ENCODE measurements around the gene ARL6IP1. TPM values are rescaled to one million over a fixed set of nuclear protein-coding genes. Genes with fewer than 3 reads are reported as not detected.

The ARL6IP1 gene
- total and polyA plus RNA-seq, 2 of the 13 experiments (the other 11 are each of a cell fraction or from before 2014, with no cell fraction given): 263 to 373 TPM

DNA sequence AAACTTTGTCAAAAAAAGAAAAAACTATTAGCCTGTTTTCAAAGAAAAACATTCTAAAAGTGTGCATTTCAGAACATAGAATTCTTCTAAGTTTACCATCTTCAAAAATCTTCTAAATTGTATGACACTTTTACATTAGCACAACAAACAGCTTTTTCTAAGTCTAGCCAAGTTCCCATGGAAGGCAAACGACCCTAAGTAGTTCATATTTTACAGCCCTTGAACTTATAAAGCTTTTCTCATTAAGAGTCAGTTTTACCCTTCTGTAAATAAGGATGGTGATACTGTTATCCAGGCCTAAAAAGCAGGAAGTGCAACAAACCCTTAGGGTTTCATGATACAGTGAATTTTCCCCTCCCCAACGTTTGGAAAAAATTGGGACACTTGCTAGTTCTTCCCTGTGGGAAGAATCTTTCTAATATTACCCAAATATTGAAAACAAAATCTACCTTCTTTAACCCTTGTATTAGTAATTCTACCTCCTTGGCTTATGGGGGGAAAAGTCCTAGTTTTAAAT is 4.0 kb upstream of the ARL6IP1 start (continued):
- TF ChIP-seq, protein P1, sequence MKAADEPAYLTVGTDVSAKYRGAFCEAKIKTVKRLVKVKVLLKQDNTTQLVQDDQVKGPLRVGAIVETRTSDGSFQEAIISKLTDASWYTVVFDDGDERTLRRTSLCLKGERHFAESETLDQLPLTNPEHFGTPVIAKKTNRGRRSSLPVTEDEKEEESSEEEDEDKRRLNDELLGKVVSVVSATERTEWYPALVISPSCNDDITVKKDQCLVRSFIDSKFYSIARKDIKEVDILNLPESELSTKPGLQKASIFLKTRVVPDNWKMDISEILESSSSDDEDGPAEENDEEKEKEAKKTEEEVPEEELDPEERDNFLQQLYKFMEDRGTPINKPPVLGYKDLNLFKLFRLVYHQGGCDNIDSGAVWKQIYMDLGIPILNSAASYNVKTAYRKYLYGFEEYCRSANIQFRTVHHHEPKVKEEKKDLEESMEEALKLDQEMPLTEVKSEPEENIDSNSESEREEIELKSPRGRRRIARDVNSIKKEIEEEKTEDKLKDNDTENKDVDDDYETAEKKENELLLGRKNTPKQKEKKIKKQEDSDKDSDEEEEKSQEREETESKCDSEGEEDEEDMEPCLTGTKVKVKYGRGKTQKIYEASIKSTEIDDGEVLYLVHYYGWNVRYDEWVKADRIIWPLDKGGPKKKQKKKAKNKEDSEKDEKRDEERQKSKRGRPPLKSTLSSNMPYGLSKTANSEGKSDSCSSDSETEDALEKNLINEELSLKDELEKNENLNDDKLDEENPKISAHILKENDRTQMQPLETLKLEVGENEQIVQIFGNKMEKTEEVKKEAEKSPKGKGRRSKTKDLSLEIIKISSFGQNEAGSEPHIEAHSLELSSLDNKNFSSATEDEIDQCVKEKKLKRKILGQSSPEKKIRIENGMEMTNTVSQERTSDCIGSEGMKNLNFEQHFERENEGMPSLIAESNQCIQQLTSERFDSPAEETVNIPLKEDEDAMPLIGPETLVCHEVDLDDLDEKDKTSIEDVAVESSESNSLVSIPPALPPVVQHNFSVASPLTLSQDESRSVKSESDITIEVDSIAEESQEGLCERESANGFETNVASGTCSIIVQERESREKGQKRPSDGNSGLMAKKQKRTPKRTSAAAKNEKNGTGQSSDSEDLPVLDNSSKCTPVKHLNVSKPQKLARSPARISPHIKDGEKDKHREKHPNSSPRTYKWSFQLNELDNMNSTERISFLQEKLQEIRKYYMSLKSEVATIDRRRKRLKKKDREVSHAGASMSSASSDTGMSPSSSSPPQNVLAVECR (CRISPR knock-in tag; IDR thresholded peaks at IDR 0.05; ENCODE audit: borderline replicate concordance): no peak
- TF ChIP-seq RBM39 (IDR thresholded peaks at IDR 0.05; ENCODE audit: low read depth, low read length, poor library complexity, severe bottlenecking) (no peak), ZNF644 (CRISPR knock-in tag; IDR thresholded peaks at IDR 0.05; ENCODE audit: low read depth) (no peak), ZNF83 (CRISPR knock-in tag; IDR thresholded peaks at IDR 0.05; ENCODE audit: borderline replicate concordance) (no peak), SCMH1 (CRISPR knock-in tag; IDR thresholded peaks at IDR 0.05; ENCODE audit: borderline replicate concordance) (no peak)
- TF ChIP-seq, protein P2, sequence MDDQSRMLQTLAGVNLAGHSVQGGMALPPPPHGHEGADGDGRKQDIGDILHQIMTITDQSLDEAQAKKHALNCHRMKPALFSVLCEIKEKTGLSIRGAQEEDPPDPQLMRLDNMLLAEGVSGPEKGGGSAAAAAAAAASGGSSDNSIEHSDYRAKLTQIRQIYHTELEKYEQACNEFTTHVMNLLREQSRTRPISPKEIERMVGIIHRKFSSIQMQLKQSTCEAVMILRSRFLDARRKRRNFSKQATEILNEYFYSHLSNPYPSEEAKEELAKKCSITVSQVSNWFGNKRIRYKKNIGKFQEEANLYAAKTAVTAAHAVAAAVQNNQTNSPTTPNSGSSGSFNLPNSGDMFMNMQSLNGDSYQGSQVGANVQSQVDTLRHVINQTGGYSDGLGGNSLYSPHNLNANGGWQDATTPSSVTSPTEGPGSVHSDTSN (CRISPR knock-in tag; IDR thresholded peaks at IDR 0.05; ENCODE audit: borderline replicate concordance): no peak

DNA sequence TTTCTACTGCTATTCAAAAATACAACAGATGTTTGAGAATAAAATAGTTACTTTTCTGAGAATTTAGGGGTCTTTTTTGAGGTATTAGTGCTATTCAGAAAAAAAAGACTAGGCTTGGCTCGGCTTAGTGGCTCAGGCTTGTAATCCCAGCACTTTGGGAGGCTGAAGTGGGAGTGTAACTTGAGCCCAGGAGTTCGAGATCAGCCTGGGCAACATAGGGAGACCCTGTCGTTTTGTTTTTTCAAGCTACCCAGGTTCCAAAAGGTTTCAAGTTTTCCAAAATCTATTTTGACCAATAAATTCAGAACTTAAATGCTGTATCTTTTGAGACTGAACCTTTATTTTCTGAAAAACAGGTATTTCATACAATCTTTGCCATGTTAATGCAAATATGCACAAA is 3.2 kb upstream of the ARL6IP1 start:
- no peak overlapping the region for H3K4me3 ChIP-seq (replicated peaks in 1 of 3; ENCODE audit: insufficient read depth in 1 of 3, low read depth in 2 of 3, low read length in 3 of 3)
- no peaks in the 10 kb centered on the region; a peak in 1 of 5 replicates for H3K27me3 ChIP-seq (ENCODE audit: control insufficient read depth in 1 of 2, insufficient read depth in 2 of 2, low read length in 2 of 2)
- H3K79me2 ChIP-seq (ENCODE audit: insufficient read depth, low read length): peaks cover 18% of the 10 kb centered on the region
- TF ChIP-seq ZNF781 (CRISPR knock-in tag; IDR thresholded peaks at IDR 0.05; ENCODE audit: borderline replicate concordance, not compliant biosample characterization): no peak
- TF ChIP-seq ZNF121 (CRISPR knock-in tag; IDR thresholded peaks at IDR 0.05): 0 out of 2 replicates have a peak, but pooled peaks have one; percentile 37
- in situ Hi-C loops (cut with HindIII; ENCODE audit: extremely low pct_ligation_motif_present, low pct_unique_long_range_greater_than_20kb) (no loop called here), intact Hi-C loops (cut with micrococcal nuclease; ENCODE audit: unreplicated experiment) (loop anchor here (5.0 kb wide), 1 partner anchor 33 kb away; no protein-coding TSS in a partner anchor)
- CTCF ChIA-PET (ENCODE audit: low intra/inter-chr PET ratio, low total read pairs): no interaction called here
- peaks cover 33% of the 10 kb centered on the region for H3K4me1 ChIP-seq (ENCODE audit: insufficient read depth, low read length)
- FAIRE-seq (no peak), DNase-seq (ENCODE audit: low spot score) (no peak), ATAC-seq (no peak)
- WGBS (ENCODE audit: low lambda C conversion rate): 86% methylated on average over 3 of the region's 3 CpGs
- H2AFZ ChIP-seq (ENCODE audit: low read length): no peak overlapping the region
- H3K9ac ChIP-seq (ENCODE audit: insufficient read depth, low read depth, low read length): no peak overlapping the region
- no peaks in the 10 kb centered on the region for H3K9me3 ChIP-seq (ENCODE audit: low read length)
- peaks cover 7 to 26% of the 10 kb centered on the region in 2 experiments for H3K36me3 ChIP-seq (replicated peaks in 1 of 2; ENCODE audit: control insufficient read depth in 1 of 2, insufficient read depth in 2 of 2, low read length in 2 of 2)
- H3K27ac ChIP-seq (ENCODE audit: extremely low read length, insufficient read depth, low read length): peak overlapping the region; percentile 28
- H3K4me2 ChIP-seq (ENCODE audit: low read depth, low read length): no peak overlapping the region
- POLR2A ChIA-PET: interaction anchor here (1.3 to 8.9 kb wide), 2 partner anchors 15 to 121 kb away, joined by 5 to 545 read pairs; partner anchors contain the start of genes RPS15A and SMG1
- peaks cover 9% of the 10 kb centered on the region for H4K20me1 ChIP-seq (ENCODE audit: insufficient read depth, low read length)
- BruUV-seq (replicated peaks): no TSS peak
